ENCODE measurements around the gene ACYP1. TPM values are rescaled to one million over a fixed set of nuclear protein-coding genes. Genes with fewer than 3 reads are reported as not detected.

ACYP1 gene
- 21.8 to 31.3 TPM (median 24.6 TPM) in 5 replicates for total RNA-seq (2022; extraction: Qiagen RNA extraction)

GRCh38 chr14:75063491-75064204, at the start of gene ACYP1:
Gene ACYP1, minus strand, starts transcription at chr14:75064024. Its CDS starts 471 bp downstream, at chr14:75063553.

DNA sequence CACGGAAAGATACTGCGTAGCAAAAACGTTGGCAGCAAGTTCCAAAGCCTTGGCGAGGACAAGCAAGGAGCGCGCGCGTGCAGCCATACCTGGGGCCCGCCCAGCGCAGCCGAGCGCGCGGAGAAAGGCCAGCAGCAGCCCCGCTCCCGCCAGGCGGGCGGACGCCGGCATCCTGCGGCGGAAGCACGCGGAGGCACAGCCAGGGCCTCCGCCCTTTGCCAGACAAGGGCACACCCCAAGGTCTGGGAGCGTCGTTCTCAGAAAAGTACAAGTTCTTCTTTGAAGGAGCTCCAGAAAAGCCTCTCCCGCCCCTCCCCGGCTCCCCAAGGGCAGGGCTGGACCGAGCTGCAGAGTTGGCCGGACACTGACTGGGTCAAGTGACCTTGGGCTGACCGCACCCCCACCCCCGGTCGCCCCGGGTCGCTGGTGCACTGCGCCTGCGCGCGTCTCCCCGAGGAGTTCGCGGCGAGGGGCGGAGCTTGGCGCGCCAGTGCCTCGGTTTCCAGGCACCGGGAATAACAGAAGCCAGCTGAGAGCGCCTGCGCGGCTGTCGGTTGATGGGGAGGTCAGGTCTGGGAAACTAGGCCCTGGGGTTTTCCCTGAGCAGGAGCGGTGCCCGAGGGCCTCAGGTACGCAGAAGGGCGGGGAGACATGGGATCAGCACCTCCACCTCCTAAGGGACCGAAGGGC, 5.4 kb upstream of the ACYP1 start, which contains the start of gene ZC2HC1C:
Gene ZC2HC1C (plus strand): TSS at position 521 of the 690 bp plus-strand sequence. CDS start 933 bp downstream, outside the sequence.

DNA sequence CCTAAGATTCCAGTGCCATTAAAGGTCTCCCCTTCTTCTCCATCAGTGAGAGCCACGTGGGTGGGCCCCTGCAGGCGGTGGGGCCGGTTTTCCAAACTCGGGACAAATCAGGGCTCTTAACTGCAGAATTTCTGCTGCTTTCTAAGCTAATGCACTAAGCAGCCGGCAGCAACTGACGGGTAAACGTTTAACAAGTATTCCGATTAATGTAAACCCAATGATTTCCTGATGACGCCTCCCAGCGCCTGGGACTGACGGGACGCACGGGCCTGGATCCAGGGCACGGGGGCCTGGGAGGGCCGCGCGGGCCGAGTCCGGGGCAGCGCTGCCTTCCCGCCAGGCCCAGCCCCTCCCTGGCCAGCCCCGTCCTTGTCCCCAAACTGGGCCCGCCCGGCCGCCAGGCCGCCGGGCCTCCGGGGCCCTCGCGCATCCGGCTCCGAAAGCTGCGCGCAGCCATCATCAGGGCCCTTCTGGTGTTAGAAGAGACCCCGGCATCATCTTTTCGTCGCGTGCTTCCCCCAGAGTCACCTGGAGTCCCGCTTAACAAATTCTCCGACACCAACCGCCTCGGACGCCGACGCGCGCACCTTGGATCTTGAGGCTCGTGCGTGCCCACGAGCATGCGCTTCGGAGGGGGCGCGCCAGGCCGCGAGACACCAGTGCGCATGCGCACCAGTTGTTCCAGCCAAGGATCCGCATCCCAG, 12.8 kb downstream of the ACYP1 start, which contains the start of gene MLH3:
Gene MLH3 (minus strand): TSS at position 616 of the 704 bp plus-strand sequence. CDS start 1,812 bp downstream, outside the sequence.

Other genes starting within 250 kb of the ACYP1 start
- gene PROX2, start 187.9 kb downstream of the ACYP1 start, total RNA-seq (2022; extraction: Qiagen RNA extraction), result not detected in 5 replicates
- gene DLST, start 182.1 kb downstream of the ACYP1 start, total RNA-seq (2022; extraction: Qiagen RNA extraction), result 92.4 to 101 TPM (median 95.3 TPM) in 5 replicates
- 0.22 to 0.65 TPM (median 0.47 TPM) in 5 replicates for gene RPS6KL1, start 140.8 kb downstream of the ACYP1 start, total RNA-seq (2022; extraction: Qiagen RNA extraction)
- gene PGF, start 108.4 kb downstream of the ACYP1 start, total RNA-seq (2022; extraction: Qiagen RNA extraction), result 2.5 to 4.2 TPM (median 3.8 TPM) in 5 replicates
- 72.8 to 81.4 TPM (median 77.8 TPM) in 5 replicates for gene EIF2B2, start 61.1 kb downstream of the ACYP1 start, total RNA-seq (2022; extraction: Qiagen RNA extraction)
- 15.3 to 18.5 TPM (median 16.3 TPM) in 5 replicates for gene MLH3, start 12.6 kb downstream of the ACYP1 start, total RNA-seq (2022; extraction: Qiagen RNA extraction)
- 3.4 to 3.6 TPM (median 3.5 TPM) in 5 replicates for gene ZC2HC1C, start 5.6 kb upstream of the ACYP1 start, total RNA-seq (2022; extraction: Qiagen RNA extraction)
- 27.0 to 34.7 TPM (median 31.9 TPM) in 5 replicates for gene NEK9, start 63.0 kb upstream of the ACYP1 start, total RNA-seq (2022; extraction: Qiagen RNA extraction)
- 250 to 327 TPM (median 261 TPM) in 5 replicates for gene TMED10, start 112.6 kb upstream of the ACYP1 start, total RNA-seq (2022; extraction: Qiagen RNA extraction)
- gene FOS, start 214.8 kb upstream of the ACYP1 start, total RNA-seq (2022; extraction: Qiagen RNA extraction), result 6.8 to 9.1 TPM (median 7.8 TPM) in 5 replicates